Hair follicular keratinocyte (primary cell): ENCODE measurements around the gene SERPINE2. TPM values are rescaled to one million over a fixed set of nuclear protein-coding genes. Genes with fewer than 3 reads are reported as not detected.

Experiments
- total RNA-seq: library from RNA; depleted of rRNA; stranded (reverse); fragments of >200 nt; gene quantifications from 2 replicates; pipeline ENCODE4 v1.2.3, GENCODE V29; 2015

SERPINE2 gene
- 152 and 272 TPM in 2 replicates for total RNA-seq

GRCh38 chr2:224039080-224039769 lies at the start of gene SERPINE2:
TSS of gene SERPINE2 (minus strand) at chr2:224039286. CDS start at chr2:224001900, 37,386 bp downstream.

GRCh38 chr2:223957092-223957851 lies 81.8 kb downstream of the SERPINE2 start, which contains the start of gene MRPL44:
TSS of gene MRPL44 (plus strand) at chr2:223957463. CDS start at chr2:223957473, 10 bp downstream.

GRCh38 chr2:223944703-223945531 lies 94.2 kb downstream of the SERPINE2 start, which contains the start of gene WDFY1:
TSS of gene WDFY1 (minus strand) at chr2:223945335. CDS start at chr2:223945284, 51 bp downstream.

Other genes with a start within 250 kb of the SERPINE2 start
- gene AP1S3, start 201.7 kb downstream of the SERPINE2 start, total RNA-seq: 16.3 and 19.0 TPM in 2 replicates
- 26.6 and 41.1 TPM in 2 replicates for gene WDFY1, start 94.0 kb downstream of the SERPINE2 start, total RNA-seq
- 32.3 and 38.3 TPM in 2 replicates for gene MRPL44, start 81.8 kb downstream of the SERPINE2 start, total RNA-seq